H9 (cell line): ENCODE results near the gene YTHDC1. TPM values are rescaled to one million over a fixed set of nuclear protein-coding genes. Genes with fewer than 3 reads are reported as not detected.

Source experiments
- DNase-seq: peaks from one replicate; pipeline ENCODE4 v3.0.0-alpha.2; 2017
- H2AFZ ChIP-seq: one replicate; pipeline ENCODE4 v1.6.1; 2013; ENCODE audit warnings: mild to moderate bottlenecking, low read length, control low read depth, moderate library complexity
- H2AK5ac ChIP-seq: 2 replicates; pipeline ENCODE4 v1.6.1; 2013; ENCODE audit warnings: low read length, control low read depth, mixed read lengths; ENCODE audit not compliant: insufficient read length
- H2BK120ac ChIP-seq: one replicate; pipeline ENCODE4 v1.6.1; 2013; ENCODE audit warnings: low read depth, mild to moderate bottlenecking, low read length, control low read depth, inconsistent platforms; ENCODE audit not compliant: poor library complexity, severe bottlenecking
- H2BK12ac ChIP-seq: 2 replicates; pipeline ENCODE4 v1.6.1; 2013; ENCODE audit warnings: low read length, control low read depth, mixed read lengths, low read depth; ENCODE audit not compliant: insufficient read length
- H2BK15ac ChIP-seq: 2 replicates; pipeline ENCODE4 v1.6.1; 2013; ENCODE audit warnings: low read depth, low read length, control low read depth
- H2BK20ac ChIP-seq: one replicate; pipeline ENCODE4 v1.6.1; 2013; ENCODE audit warnings: low read depth, mild to moderate bottlenecking, low read length, control low read depth, inconsistent platforms; ENCODE audit not compliant: poor library complexity, severe bottlenecking
- H2BK5ac ChIP-seq: 2 replicates; pipeline ENCODE4 v1.6.1; 2013; ENCODE audit warnings: low read length, control low read depth, mixed read lengths; ENCODE audit not compliant: insufficient read length
- H3K14ac ChIP-seq: 2 replicates; pipeline ENCODE4 v1.6.1; 2013; ENCODE audit warnings: low read length, control low read depth; ENCODE audit not compliant: insufficient read depth
- H3K18ac ChIP-seq: 2 replicates; pipeline ENCODE4 v1.6.1; 2013; ENCODE audit warnings: low read depth, mild to moderate bottlenecking, mixed read lengths, low read length, control low read depth; ENCODE audit not compliant: insufficient read length
- H3K23ac ChIP-seq: 2 replicates; pipeline ENCODE4 v1.6.1; 2013; ENCODE audit warnings: low read length, control low read depth, mixed read lengths, low read depth; ENCODE audit not compliant: insufficient read length
- H3K23me2 ChIP-seq: 2 replicates; pipeline ENCODE4 v1.6.1; 2013; ENCODE audit warnings: low read depth, mild to moderate bottlenecking, mixed read lengths, low read length, control low read depth; ENCODE audit not compliant: insufficient read length, poor library complexity, severe bottlenecking
- H3K27ac ChIP-seq: 2 replicates; pipeline ENCODE4 v1.5.1; 2013; ENCODE audit warnings: low read length, control low read depth, mixed read lengths, low read depth; ENCODE audit not compliant: insufficient read length
- H3K27me3 ChIP-seq: 2 replicates; pipeline ENCODE4 v1.6.1; 2013; ENCODE audit warnings: low read length, control low read depth, inconsistent platforms; ENCODE audit not compliant: insufficient read depth
- H3K4ac ChIP-seq: 2 replicates; pipeline ENCODE4 v1.6.1; 2013; ENCODE audit warnings: low read depth, mild to moderate bottlenecking, control low read depth, inconsistent platforms, low read length, moderate library complexity
- H3K4me1 ChIP-seq: 2 replicates; pipeline ENCODE4 v1.6.1; 2013; ENCODE audit warnings: low read length, control low read depth, inconsistent platforms; ENCODE audit not compliant: insufficient read depth
- H3K4me2 ChIP-seq: 2 replicates; pipeline ENCODE4 v1.6.1; 2013; ENCODE audit warnings: low read length, control low read depth, mixed read lengths; ENCODE audit not compliant: insufficient read length, insufficient read depth
- H3K56ac ChIP-seq: 2 replicates; pipeline ENCODE4 v1.6.1; 2013; ENCODE audit warnings: low read depth, mild to moderate bottlenecking, mixed read lengths, low read length, control low read depth; ENCODE audit not compliant: insufficient read length
- H3K79me1 ChIP-seq: 2 replicates; pipeline ENCODE4 v1.6.1; 2013; ENCODE audit warnings: low read depth, mild to moderate bottlenecking, moderate library complexity, low read length, control low read depth, inconsistent platforms; ENCODE audit not compliant: insufficient read depth, poor library complexity, severe bottlenecking
- H3K79me2 ChIP-seq: 2 replicates; pipeline ENCODE4 v1.6.1; 2013; ENCODE audit warnings: low read length, control low read depth, inconsistent platforms; ENCODE audit not compliant: insufficient read depth
- H3K9ac ChIP-seq: 2 replicates; pipeline ENCODE4 v1.6.1; 2013; ENCODE audit warnings: low read length, control low read depth, mixed read lengths; ENCODE audit not compliant: insufficient read length; ENCODE audit errors: extremely low read depth
- H3K9me3 ChIP-seq: one replicate; pipeline ENCODE4 v1.6.1; 2013; ENCODE audit warnings: low read depth, low read length, inconsistent platforms; ENCODE audit not compliant: control insufficient read depth
- H3T11ph ChIP-seq: one replicate; pipeline ENCODE4 v1.6.1; 2013; ENCODE audit warnings: mild to moderate bottlenecking, low read length, control low read depth, inconsistent platforms
- H4K20me1 ChIP-seq: one replicate; pipeline ENCODE4 v1.6.1; 2013; ENCODE audit not compliant: control insufficient read depth, insufficient read length, insufficient read depth
- H4K5ac ChIP-seq: 2 replicates; pipeline ENCODE4 v1.6.1; 2013; ENCODE audit warnings: low read depth, mild to moderate bottlenecking, mixed read lengths, low read length, control low read depth; ENCODE audit not compliant: insufficient read length
- H4K8ac ChIP-seq: replicated peaks from 2 replicates; pipeline ENCODE4 v1.6.1; 2013; ENCODE audit warnings: low read length, control low read depth, mixed read lengths, low read depth; ENCODE audit not compliant: insufficient read length
- H4K91ac ChIP-seq: 2 replicates; pipeline ENCODE4 v1.6.1; 2013; ENCODE audit warnings: low read depth, mild to moderate bottlenecking, moderate library complexity, mixed read lengths, low read length, control low read depth; ENCODE audit not compliant: insufficient read length
- H3K27ac Mint-ChIP-seq, 3 experiments: 2 replicates in 2 of 3; 3 replicates in 1 of 3; pipeline ENCODE4 v1.8.0; 2020 to 2021; ENCODE audit warnings: mixed read lengths in 3 of 3, mild to moderate bottlenecking in 1 of 3, moderate library complexity in 1 of 3
- H3K27me3 Mint-ChIP-seq: 2 replicates; pipeline ENCODE4 v1.8.0; 2021; ENCODE audit warnings: low read depth, mild to moderate bottlenecking, moderate library complexity, mixed read lengths
- H3K36me3 Mint-ChIP-seq, 3 experiments: 2 replicates in 2 of 3; 3 replicates in 1 of 3; pipeline ENCODE4 v1.8.0; 2020 to 2021; ENCODE audit warnings: low read depth in 3 of 3, mixed read lengths in 3 of 3; ENCODE audit not compliant: insufficient read depth in 1 of 3
- H3K4me1 Mint-ChIP-seq, 2 experiments: 2 replicates each; pipeline ENCODE4 v1.8.0; 2020; ENCODE audit warnings: mixed read lengths in 2 of 2
- H3K4me3 Mint-ChIP-seq, 2 experiments: 2 replicates in 1 of 2; 3 replicates in 1 of 2; pipeline ENCODE4 v1.8.0; 2020 to 2021; ENCODE audit warnings: mild to moderate bottlenecking in 2 of 2, mixed read lengths in 2 of 2, moderate library complexity in 1 of 2
- H3K9me3 Mint-ChIP-seq, 2 experiments: 2 replicates in 1 of 2; 3 replicates in 1 of 2; pipeline ENCODE4 v1.8.0; 2020; ENCODE audit warnings: mild to moderate bottlenecking in 2 of 2, mixed read lengths in 2 of 2, moderate library complexity in 1 of 2
- CTCF ChIP-seq: fragments of 200-600 bp; sonication (generic); conservative IDR thresholded peaks from 3 replicates; pipeline ENCODE4 v1.8.0; 2021; ENCODE audit warnings: antibody characterized with exemption, mild to moderate bottlenecking
- whole genome bisulfite sequencing: extraction: QIAGEN DNeasy Blood & Tissue Kit; methylation state at CpG from one replicate; pipeline ENCODE4 v1.1.7; 2013; ENCODE audit warnings: missing lambda C conversion rate, low lambda C conversion rate, mixed read lengths; ENCODE audit not compliant: insufficient read length; ENCODE audit errors: extremely low coverage; 5-methylcytosine and 5-hydroxymethylcytosine counted together
- total RNA-seq: library from RNA; stranded (reverse); gene quantifications from 2 replicates; pipeline ENCODE4 v1.2.1, GENCODE V29; 2021

Gene YTHDC1
- total RNA-seq, 1 experiment from 2014 or later = 158 TPM

- no peak overlapping the region for H3K18ac ChIP-seq
- no peaks in the 10 kb centered on the region for H3K79me2 ChIP-seq
- H3K9me3 ChIP-seq = no peaks in the 10 kb centered on the region
- H2BK5ac ChIP-seq = no peak overlapping the region
- H3K4me1 Mint-ChIP-seq = peaks cover 10 to 20% of the 10 kb centered on the region in 2 experiments
- no peak overlapping the region for H4K5ac ChIP-seq
- no peaks in the 10 kb centered on the region for H3K27me3 ChIP-seq
- peaks cover 0 to 5% (median 0%) of the 10 kb centered on the region in 3 experiments; a peak in 3 of 7 replicates for H3K36me3 Mint-ChIP-seq
- H3T11ph ChIP-seq = no peak overlapping the region
- H4K91ac ChIP-seq = no peak overlapping the region
- H3K4ac ChIP-seq = no peak overlapping the region
- TF ChIP-seq CTCF = no peak
- H2BK20ac ChIP-seq = no peak overlapping the region
- no peak overlapping the region for H3K56ac ChIP-seq
- H3K23me2 ChIP-seq = no peaks in the 10 kb centered on the region
- no CpG with 5 or more reads among the region's 3 CpGs for WGBS
- H3K27ac ChIP-seq = no peak overlapping the region
- H3K23ac ChIP-seq = no peak overlapping the region
- no peak for DNase-seq
- H3K14ac ChIP-seq = no peak overlapping the region
- no peaks in the 10 kb centered on the region for H3K79me1 ChIP-seq
- H3K4me3 Mint-ChIP-seq = no peak overlapping the region
- peaks cover 0 to 5% of the 10 kb centered on the region in 2 experiments; a peak in 3 of 5 replicates for H3K9me3 Mint-ChIP-seq
- H4K8ac ChIP-seq = no peak overlapping the region
- no peak overlapping the region for H3K9ac ChIP-seq
- no peak overlapping the region for H2AK5ac ChIP-seq
- no peak overlapping the region for H2BK15ac ChIP-seq
- no peak overlapping the region for H3K27ac Mint-ChIP-seq
- no peaks in the 10 kb centered on the region for H3K27me3 Mint-ChIP-seq
- H3K4me1 ChIP-seq = no peaks in the 10 kb centered on the region; the same call in 1 of the 2 replicates
- H4K20me1 ChIP-seq = no peaks in the 10 kb centered on the region
- no peak overlapping the region for H2BK12ac ChIP-seq
- H2BK120ac ChIP-seq = no peak overlapping the region
- no peak overlapping the region for H2AFZ ChIP-seq
- H3K4me2 ChIP-seq = no peak overlapping the region
Observed at GRCh38 chr4:68283714-68284113, 66.2 kb downstream of the YTHDC1 start.
